C4-2B (cell line): Measurements from ENCODE around the gene CCDC33.

Experiments
- H3K27ac ChIP-seq: fragments of 450-650 bp; 2 replicates; pipeline ENCODE4 v1.5.1; 2017
- CTCF ChIP-seq: fragments of 450-650 bp; conservative IDR thresholded peaks from 2 replicates; pipeline ENCODE4 v1.5.1; 2017; ENCODE audit warnings: mild to moderate bottlenecking
- ZFX ChIP-seq: fragments of 450-650 bp; IDR thresholded peaks from 2 replicates; pipeline ENCODE4 v1.6.1; 2017

Gene CCDC33

GRCh38 chr15:74376825-74377581 lies 140.9 kb downstream of the CCDC33 start:
- TF ChIP-seq CTCF (no peak), ZFX (no peak)
- no peak overlapping the region for H3K27ac ChIP-seq

DNA sequence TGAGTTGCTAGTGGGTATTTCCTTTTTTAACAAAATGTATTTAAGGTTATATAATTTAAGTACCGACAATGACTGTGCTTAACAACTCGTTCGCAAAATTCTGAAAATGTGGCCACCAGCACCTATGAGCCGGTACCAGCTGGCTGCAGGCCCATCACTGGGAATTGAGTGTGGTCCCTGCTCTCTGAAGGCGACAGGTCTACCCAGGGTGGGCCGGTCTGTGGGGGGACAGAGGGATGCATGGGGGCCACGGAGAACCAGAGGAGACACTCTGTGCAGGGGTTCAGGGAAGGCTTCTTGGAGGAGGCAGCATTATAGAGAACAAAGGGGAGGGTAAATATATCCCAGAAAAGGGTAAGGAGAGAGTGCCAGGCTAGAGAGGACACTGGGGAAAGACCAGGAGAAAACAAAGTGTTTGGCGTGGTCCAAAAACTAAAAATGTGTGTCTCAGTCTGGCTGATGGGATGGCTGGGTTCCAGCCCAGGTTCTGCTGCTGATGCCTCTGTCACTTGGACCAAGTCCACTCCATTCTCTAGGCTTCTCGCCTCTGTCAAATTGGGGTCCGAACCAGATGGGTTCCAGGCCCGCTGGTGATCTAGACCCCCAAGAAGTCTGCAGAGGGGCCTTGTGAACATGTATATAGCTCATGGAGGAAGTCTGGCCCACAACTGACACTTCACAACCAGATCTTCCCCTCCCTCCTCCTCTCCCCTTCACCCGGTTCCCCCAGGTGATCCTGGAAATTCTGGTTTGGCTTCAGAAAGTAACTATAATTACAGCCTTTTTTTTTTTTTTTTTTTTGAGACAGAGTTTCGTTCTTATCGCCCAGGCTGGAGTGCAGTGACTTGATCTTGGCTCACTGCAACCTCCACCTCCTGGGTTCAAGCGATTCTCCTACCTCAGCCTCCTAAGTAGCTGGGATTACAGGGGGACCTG lies 142.0 kb downstream of the CCDC33 start:
- no peak overlapping the region for H3K27ac ChIP-seq
- TF ChIP-seq CTCF, result no peak
- no peak for TF ChIP-seq ZFX

DNA sequence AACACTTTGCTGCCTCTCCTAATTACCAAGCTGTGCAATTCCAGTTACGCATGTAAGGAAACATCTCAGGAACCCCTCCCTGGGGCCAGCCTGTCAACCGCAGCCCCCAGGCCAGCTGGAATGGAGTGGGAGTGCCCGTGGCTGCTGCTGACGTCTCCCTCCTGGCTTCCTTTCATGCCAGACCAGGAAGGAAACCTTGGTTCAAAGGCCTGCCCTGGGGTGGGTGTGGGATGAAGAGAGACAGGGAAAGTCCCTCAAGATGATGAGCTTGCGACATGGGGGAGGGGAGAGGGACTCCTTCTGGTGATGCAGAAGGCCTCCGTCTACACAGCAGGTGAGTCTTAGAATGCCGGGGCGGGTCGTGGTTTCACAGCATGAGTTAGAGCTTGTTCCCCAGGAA lies 142.7 kb downstream of the CCDC33 start:
- no peak for TF ChIP-seq ZFX
- no peak for TF ChIP-seq CTCF
- no peak overlapping the region for H3K27ac ChIP-seq

DNA sequence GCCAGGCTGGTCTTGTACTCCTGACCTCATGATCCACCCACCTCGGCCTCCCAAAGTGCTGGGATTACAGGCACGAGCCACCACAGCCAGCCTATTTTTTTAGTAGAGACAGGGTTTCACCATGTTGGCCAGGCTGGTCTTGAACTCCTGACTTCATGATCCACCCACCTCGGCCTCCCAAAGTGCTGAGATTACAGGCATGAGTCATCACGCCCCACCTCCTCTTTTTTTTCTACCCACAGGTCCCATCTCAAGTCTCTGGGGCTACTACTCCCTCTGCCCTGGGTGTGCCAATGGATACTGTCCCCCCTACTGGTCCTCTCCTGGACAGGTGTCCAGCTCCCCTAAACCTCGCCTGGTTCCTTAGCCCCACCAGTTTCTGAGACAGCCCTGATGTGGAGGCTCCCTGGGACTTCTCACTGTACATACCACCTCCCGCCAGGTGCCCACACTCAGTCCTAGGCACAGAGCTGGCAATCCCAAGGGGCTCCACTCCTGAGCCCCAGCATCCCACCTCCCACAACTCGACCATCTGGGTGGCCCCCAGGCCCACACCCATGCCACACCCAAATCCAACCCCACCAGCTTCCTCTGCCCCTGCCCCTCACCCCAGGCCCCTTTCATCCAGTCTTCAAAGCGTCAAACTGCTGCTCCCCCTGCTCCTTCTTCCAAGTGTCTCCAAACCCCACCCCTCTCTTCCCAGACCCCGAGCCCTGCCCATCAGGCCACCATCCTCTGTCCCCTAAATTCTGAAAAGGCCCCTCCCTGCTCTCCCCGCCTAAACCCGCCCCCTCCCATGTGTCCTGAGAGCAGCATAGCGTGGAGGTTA lies 144.4 kb downstream of the CCDC33 start:
- TF ChIP-seq ZFX (no peak), CTCF (no peak)

DNA sequence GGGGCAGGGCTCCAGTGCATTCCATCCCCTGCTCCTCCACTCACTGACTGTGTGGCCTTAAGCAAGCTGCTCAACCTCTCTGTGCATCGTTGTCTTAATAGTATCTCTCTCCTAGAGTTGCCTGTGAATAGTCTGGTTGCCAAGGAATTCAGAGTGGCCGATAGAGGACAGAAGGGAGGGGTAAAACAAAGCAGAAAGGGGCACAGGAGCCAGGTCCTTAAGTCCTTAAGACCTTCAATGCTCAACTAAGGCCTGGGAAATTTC lies 145.0 kb downstream of the CCDC33 start:
- no peak for TF ChIP-seq ZFX
- TF ChIP-seq CTCF, result no peak
- H3K27ac ChIP-seq, result no peak overlapping the region

More for the DNA sequence above, 144.4 kb downstream of the CCDC33 start:
- no peak overlapping the region for H3K27ac ChIP-seq

DNA sequence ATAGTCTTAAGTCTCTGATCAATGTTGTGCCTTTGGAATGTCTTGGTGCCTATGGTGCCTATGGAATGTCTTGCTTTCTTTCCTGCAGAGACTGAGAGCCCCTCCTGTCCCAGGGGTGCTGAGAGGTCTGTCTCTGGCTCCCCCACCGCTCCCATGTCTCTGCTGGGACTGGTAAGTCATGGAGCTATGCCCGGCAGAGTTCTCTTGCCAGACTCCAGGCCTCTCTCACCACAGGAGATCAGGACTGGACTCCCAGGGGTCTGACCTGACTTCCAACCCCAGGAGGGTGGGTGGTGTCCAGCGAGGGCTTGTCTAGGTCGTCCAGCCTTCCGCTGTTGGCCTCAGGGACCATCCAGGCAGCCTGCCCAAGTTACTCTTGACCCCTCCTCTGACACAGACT lies 145.4 kb downstream of the CCDC33 start:
- H3K27ac ChIP-seq, result no peak overlapping the region
- TF ChIP-seq CTCF (no peak), ZFX (no peak)
